DMS53 treated with DMSO at 0.1 percent for 48 hours (cell line): ENCODE data around the gene FAM180A.
"Not testable (repeated sequence)": the region's sequence is repeated elsewhere in the genome, so short reads cannot be mapped to it uniquely, and the experiment has no call there.

Experiments used
- DNase-seq: peaks from one replicate; lab custom pipeline; 2025; ENCODE audit not compliant: unreplicated experiment; lab: John Stamatoyannopoulos, UW

Gene FAM180A

DNA sequence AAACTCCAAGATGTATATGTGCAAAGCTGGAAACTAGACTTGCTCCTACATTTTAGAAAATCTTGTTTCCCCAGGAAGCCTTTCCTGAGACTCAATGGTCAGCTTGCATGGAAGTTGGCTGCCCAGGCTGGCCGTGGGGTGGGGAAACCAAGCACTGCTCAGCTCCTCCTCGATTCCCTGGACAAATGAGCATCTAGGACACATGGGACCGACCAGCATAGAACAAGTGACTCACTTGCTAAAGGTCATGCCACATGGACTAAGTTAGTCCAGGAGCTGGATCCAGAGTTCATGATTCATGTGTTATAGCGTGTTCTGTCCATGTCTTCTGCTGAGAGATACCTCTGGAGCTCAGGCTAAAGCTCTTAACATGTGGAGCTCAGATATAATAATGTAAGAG lies 6.2 kb downstream of the FAM180A start:
- no peak for DNase-seq

- no peak for DNase-seq
These were observed 6.7 kb downstream of the FAM180A start for GRCh38 chr7:135741905-135742304.

DNA sequence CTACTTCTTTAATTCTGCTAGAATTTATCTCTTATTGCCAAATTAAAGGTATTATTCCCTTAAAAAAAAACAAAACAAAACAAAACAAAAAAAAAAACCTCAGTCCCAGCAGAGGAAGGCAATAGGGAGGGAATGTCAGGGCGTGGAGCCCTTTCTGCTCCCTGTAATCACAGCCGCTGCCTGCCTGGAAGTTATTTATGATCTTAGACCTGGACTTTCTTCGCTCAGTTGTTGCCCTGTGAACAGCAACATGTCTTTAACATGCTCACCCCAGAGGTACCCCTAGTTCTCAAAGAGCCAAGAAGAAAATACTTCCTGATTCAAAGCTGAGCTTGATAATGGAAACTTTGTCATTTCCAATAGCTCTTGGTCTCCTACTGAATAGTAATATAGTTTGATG lies 7.7 kb downstream of the FAM180A start:
- no peak for DNase-seq

GRCh38 chr7:135737306-135737647 lies 11.3 kb downstream of the FAM180A start:
- DNase-seq, result not testable (repeated sequence)

- no peak for DNase-seq
These were observed 11.9 kb downstream of the FAM180A start for GRCh38 chr7:135736586-135737305.

DNA sequence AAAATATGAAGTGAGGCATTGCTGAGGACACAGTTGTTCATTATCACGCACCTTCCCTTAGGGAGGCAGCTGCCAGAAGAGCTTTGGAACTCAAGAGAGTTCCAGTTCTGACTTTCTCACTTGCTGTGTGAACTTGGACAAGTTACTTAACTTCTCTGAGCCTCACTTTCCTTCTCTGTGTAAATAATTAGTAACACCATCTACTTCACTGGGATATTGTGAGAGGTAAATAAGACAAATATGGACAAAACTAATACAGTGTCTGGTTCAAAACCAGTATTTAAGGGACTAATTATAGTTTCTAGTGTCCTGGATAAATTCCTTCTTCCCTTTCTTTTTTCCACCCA lies 14.3 kb downstream of the FAM180A start:
- DNase-seq, result no peak

DNA sequence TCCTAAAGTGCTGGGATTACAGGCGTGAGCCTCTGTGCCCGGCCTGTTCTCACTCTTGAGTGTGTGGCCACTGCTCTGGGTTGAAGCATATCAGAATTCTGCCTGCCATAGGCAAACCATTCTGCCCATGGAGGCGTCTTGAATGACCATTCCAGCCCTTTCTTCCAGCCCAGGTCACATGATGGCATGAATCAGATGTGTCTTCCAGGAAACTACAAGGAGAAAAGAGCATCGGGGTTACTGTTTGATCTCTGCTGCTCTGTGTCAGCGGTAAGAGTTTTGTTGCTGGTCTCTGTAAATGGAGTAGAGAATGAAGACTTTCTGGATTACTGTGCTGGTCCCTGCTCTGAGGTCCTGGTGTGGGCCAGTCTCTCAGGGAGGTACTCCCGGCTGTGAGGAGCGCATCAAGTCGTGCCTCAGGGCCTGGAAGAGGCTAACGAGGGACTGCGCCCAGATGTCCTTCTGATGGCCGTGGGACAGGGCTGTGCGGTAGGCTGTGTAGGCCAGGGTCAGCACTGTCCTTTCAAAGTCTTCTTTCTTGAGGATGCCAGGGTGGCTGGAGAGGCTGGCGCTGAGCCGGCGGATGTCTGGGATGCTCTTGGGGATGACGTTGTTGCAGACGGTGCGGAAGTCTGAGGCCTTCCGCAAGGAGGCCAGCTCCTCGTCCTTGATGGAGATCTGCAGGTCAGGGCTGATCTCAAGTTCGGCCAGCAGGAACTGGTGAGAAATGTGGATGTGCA lies 14.8 kb downstream of the FAM180A start:
- no peak for DNase-seq

DNA sequence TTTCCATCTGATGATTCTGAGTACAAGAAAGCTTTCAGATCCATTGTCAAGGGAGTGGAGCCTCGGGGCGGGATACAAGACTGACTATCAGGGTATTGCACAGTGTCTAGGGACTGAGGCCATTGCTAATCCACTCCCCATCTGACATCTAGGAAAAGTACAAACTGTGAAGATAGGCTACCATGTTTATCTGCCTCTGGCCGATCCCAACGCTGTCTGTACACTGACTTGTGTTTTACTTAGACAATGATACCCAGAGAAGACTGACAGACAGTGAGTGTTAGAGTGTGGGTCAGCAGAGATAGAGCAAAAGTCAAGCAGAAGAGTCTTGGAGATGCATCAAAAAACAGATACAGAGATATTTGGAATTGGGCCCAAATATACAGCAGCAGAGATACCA lies 17.5 kb downstream of the FAM180A start:
- no peak for DNase-seq

- no peak for DNase-seq
These were observed 19.4 kb downstream of the FAM180A start for GRCh38 chr7:135729230-135729629.

DNA sequence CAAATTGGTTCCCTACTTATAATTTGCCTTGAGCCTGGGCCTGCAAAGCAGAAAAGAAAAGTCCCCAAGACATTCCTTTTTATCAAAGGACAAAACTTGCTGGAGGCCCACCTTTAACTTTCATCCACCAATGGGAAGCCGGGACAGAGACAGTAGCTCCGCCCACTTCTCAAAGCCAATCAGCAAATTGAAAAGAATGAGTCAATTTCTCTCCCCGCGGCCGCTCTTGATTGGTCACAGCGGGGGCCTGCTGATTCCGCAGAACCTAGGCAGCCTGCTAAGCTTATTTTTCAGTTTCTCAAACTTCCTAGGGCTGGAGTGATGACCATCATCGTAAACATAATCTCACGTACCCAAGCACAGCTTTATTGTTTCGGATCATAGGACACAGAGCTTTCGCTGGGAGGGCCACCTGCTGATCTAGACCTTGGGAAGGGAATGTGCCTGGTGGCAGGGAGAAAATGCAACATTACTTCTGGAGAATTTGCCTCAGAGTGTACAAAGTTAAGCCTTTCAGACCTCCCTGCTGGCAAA lies 20.4 kb downstream of the FAM180A start, which contains the start of gene SLC13A4:
TSS of gene SLC13A4 (minus strand) at position 51 of the 534 bp plus-strand sequence. CDS start 690 bp downstream, outside the sequence.
- no peak for DNase-seq

DNA sequence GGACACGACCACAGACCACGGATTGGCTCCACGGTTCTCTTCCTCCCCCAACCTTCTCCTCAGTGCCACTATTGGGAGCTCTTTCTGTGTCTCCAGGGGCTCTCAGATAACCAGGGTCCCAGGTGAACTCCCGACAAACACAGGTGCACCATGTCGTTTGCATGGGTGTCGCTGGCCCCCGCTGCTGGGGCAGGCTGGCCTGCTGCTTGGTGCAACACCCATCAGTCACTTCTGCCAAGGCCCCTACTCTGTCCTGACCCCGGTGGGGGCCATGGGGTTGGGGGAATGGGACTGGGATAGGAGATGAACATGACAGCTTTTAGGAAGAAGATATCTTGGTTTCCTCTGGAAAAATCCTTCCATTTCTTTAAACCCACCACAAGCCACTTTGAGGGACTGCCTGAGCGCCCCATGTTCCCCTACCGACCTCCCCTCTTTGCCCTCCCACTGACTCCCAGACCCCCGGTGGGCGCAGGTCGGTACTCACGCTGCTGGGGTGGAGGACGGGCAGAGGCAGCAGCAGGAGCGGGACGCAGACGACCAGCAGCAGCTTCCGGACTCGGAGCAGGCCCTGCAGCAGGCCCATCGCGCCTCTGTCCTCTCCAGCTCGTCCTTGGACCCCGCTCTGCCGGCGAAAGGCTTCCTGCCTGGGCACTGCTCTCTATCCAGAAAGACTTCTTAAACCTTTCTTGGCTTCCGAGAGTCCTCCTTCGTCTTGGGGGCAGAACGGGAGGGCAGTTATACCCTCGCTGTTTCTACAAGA lies 21.5 kb downstream of the FAM180A start:
- no peak for DNase-seq

- no peak for DNase-seq
These were observed 22.3 kb downstream of the FAM180A start for GRCh38 chr7:135726276-135726788.

GRCh38 chr7:135723411-135723810 lies 25.2 kb downstream of the FAM180A start:
- DNase-seq, result no peak

- DNase-seq, result no peak
These were observed 27.3 kb downstream of the FAM180A start for GRCh38 chr7:135721198-135721820.

DNA sequence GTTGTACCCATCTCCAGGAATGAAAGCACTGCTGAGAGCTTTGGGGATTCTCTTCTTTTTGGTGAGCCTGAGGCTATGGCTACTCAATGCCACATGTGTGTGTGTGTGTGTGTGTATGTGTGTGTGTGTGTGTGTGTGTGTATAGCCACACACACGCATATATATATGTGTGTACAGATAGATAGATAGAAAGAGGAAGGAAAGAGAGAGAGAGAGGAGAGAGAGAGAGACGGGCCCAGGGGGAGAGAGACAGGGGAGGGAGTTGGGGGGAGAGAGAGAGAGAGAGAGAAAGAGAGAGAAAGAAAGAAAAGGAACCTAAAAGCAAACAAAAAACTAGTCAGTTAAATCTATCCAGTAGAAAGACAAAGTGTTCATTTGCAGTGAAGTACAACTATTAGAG lies 28.9 kb downstream of the FAM180A start:
- no peak for DNase-seq

DNA sequence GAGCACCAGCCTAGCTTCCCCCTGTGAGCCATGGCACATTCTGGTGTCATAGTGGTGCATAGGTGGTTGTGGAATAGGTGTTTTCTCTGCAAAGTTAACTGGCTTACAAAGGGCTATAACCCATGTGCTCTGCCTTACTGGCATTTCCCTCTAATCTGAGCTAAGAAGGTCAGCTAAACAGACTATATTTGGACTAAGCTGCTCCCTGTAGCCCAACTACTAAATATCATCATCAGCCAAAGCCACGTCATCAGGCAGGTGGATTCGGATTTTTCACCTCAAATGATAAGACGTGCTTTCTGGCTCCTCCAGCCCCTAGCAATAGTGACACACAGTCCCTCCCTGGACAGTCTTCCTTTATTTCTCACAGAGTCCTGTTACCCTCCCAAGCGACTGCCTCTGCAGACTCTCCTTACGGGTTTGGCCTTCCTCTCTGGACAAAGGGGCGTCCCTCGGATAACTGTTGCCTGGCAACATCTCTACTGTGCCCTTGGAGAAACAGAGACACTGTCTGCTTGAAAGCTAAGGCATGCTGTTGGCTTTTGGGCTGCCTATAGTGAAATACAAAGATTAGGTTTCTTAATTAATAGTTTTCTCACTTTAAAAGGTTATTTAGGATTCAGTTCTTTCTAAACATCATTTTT lies 29.7 kb downstream of the FAM180A start:
- no peak for DNase-seq

- DNase-seq, result no peak
These were observed 30.4 kb downstream of the FAM180A start for GRCh38 chr7:135718219-135718618.

DNA sequence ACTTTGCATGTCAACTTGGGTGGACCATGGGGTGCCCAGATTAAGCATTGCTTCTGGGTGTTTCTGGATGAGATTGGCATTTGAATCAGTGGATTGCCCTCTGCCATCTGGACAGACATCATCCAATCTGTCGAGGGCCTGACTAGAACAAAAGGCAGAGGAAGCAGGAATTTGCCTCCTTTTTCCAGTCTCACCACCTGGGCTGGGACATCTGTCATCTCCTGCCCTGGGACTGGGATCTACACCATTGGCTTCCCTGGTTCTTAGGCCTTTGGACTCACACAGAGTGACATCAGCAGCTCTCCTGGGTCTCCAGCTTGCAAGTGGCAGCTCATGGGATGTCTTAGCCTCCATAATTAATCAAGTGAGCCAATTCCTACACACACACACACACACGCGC lies 30.9 kb downstream of the FAM180A start:
- no peak for DNase-seq

- DNase-seq, result peak; percentile 17
These were observed 31.9 kb downstream of the FAM180A start for GRCh38 chr7:135716677-135717238.

- DNase-seq, result no peak
These were observed 32.9 kb downstream of the FAM180A start for GRCh38 chr7:135715673-135716072.
